Raji (cell line): ENCODE results near the gene EFCC1.

Source experiments
- POLR2A ChIP-seq: IDR thresholded peaks from 2 replicates; pipeline ENCODE4 v1.6.1; 2011; ENCODE audit warnings: low read depth, low read length, control low read depth; ENCODE audit not compliant: insufficient read depth

The EFCC1 gene

GRCh38 chr3:129016720-129017483 is 15.8 kb downstream of the EFCC1 start:
- TF ChIP-seq POLR2A = no peak

GRCh38 chr3:129017484-129017899 is 16.4 kb downstream of the EFCC1 start:
- no peak for TF ChIP-seq POLR2A

- TF ChIP-seq POLR2A = no peak
These were observed 17.2 kb downstream of the EFCC1 start for GRCh38 chr3:129018271-129018670.

GRCh38 chr3:129018751-129019150 is 17.6 kb downstream of the EFCC1 start:
- TF ChIP-seq POLR2A = no peak

GRCh38 chr3:129019266-129019665 is 18.2 kb downstream of the EFCC1 start:
- no peak for TF ChIP-seq POLR2A

- no peak for TF ChIP-seq POLR2A
These were observed 19.6 kb downstream of the EFCC1 start for GRCh38 chr3:129020691-129021090.

GRCh38 chr3:129021140-129021551 is 20.0 kb downstream of the EFCC1 start:
- TF ChIP-seq POLR2A = no peak

- no peak for TF ChIP-seq POLR2A
These were observed 21.3 kb downstream of the EFCC1 start for GRCh38 chr3:129022114-129023007.

- TF ChIP-seq POLR2A = no peak
These were observed 21.9 kb downstream of the EFCC1 start for GRCh38 chr3:129023008-129023358.

- TF ChIP-seq POLR2A = no peak
These were observed 22.8 kb downstream of the EFCC1 start for GRCh38 chr3:129023909-129024308.

- TF ChIP-seq POLR2A = no peak
These were observed 24.0 kb downstream of the EFCC1 start for GRCh38 chr3:129025108-129025507.

- no peak for TF ChIP-seq POLR2A
These were observed 24.8 kb downstream of the EFCC1 start for GRCh38 chr3:129025691-129026435.

- peak; percentile 73 for TF ChIP-seq POLR2A
These were observed 25.8 kb downstream of the EFCC1 start for GRCh38 chr3:129026728-129027543.

- no peak for TF ChIP-seq POLR2A
These were observed 26.4 kb downstream of the EFCC1 start for GRCh38 chr3:129027544-129027880.

- TF ChIP-seq POLR2A = no peak
These were observed 27.8 kb downstream of the EFCC1 start for GRCh38 chr3:129028866-129029265.
